ENCODE measurements around the gene P4HA1.

The P4HA1 gene

DNA sequence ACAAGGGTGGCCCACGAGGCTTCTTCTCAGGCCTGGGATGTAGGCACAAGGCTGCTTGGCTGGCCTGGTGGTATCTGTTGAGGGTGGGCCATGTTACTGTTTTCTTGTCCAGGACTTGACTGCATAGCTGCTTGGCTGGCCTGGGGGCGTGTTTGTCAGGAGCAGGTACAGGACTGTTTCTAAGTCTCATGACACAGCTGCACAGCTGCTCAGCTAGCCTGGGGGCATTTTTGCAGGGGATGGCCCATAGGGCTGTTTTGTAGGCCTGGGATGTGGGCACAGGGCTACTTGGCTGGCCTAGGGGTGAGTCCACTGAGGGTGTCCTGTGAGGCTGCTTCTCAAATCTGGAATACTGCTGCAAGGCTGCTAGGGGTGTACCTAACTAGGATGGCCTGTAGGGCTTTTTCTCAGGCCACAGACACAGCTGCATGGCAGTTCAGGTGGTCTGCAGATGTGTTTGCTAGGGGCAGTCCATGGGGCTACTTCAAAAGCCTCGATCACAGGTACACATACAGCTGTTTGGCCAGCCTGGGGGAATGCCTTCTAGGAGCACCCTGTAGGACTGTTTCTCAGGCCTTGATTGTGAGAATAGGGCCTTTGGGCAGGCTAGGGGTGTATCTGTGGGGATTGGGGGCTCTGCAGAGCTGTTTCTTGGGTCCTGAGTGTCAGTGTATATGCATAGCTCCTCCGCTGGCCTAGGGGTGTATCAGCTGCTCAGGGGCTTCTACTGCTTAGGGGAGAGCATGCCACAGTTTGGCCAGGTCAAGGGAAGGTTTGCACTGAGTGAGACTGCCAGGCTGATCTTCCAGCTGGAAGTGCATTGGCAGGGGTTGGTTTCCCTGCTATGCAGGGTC, 115.4 kb downstream of the P4HA1 start:
- DNase-seq (ENCODE audit: low read depth in 1 of 2, low spot score in 1 of 2), result no peak

- DNase-seq (ENCODE audit: low read depth in 1 of 2, low spot score in 1 of 2), result no peak
These were observed 116.3 kb downstream of the P4HA1 start for GRCh38 chr10:72980348-72980747.

DNA sequence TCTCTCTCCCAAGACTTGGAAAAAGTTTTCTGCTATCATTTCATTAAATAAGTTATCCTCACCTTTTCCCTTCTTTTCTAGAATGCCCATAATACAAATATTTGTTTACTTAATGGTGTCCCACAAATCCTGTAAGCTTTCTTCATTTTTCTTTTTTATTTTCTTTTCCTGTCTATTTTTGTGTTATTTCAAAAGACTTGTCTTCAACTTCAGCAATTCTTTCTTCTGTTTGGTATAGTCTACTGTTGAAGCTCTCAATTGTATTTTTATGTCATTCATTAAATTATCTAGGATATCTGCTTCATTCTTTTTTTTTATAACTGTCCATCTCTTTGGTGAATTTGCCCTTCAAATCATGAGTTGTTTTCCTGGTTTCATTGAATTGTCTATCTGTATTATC, 117.0 kb downstream of the P4HA1 start:
- no peak for DNase-seq (ENCODE audit: low read depth in 1 of 2, low spot score in 1 of 2)

DNA sequence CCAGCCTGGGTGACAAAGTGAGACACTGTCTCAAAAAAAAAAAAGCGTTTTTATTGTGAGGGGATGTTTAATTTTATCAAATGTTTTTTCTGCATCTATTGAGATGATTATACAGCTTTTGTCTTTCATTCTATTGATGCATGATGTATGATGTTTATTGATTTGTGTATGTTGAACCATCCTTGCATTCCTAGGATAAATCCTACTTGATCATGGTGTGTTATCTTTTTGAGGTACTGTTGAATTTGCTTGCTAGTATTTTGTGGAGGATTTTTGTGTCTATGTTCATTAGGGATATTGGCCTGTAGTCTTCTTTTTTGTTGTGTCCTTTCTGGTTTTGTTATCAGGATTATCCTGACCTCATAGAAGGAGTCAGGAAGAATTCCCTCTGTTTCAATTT, 119.8 kb downstream of the P4HA1 start:
- no peak for DNase-seq (ENCODE audit: low read depth in 1 of 2, low spot score in 1 of 2)
